Nucleus accumbens (tissue), 56 donors: ENCODE measurements around the gene SEMA6C.
"Not testable (repeated sequence)": the region's sequence is repeated elsewhere in the genome, so short reads cannot be mapped to it uniquely, and the experiment has no call there.

Source experiments
- DNase-seq, 56 donors: peaks; one replicate each; lab custom pipeline; 2025; lab: John Stamatoyannopoulos, UW

Gene SEMA6C, protein sequence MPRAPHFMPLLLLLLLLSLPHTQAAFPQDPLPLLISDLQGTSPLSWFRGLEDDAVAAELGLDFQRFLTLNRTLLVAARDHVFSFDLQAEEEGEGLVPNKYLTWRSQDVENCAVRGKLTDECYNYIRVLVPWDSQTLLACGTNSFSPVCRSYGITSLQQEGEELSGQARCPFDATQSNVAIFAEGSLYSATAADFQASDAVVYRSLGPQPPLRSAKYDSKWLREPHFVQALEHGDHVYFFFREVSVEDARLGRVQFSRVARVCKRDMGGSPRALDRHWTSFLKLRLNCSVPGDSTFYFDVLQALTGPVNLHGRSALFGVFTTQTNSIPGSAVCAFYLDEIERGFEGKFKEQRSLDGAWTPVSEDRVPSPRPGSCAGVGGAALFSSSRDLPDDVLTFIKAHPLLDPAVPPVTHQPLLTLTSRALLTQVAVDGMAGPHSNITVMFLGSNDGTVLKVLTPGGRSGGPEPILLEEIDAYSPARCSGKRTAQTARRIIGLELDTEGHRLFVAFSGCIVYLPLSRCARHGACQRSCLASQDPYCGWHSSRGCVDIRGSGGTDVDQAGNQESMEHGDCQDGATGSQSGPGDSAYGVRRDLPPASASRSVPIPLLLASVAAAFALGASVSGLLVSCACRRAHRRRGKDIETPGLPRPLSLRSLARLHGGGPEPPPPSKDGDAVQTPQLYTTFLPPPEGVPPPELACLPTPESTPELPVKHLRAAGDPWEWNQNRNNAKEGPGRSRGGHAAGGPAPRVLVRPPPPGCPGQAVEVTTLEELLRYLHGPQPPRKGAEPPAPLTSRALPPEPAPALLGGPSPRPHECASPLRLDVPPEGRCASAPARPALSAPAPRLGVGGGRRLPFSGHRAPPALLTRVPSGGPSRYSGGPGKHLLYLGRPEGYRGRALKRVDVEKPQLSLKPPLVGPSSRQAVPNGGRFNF

DNA sequence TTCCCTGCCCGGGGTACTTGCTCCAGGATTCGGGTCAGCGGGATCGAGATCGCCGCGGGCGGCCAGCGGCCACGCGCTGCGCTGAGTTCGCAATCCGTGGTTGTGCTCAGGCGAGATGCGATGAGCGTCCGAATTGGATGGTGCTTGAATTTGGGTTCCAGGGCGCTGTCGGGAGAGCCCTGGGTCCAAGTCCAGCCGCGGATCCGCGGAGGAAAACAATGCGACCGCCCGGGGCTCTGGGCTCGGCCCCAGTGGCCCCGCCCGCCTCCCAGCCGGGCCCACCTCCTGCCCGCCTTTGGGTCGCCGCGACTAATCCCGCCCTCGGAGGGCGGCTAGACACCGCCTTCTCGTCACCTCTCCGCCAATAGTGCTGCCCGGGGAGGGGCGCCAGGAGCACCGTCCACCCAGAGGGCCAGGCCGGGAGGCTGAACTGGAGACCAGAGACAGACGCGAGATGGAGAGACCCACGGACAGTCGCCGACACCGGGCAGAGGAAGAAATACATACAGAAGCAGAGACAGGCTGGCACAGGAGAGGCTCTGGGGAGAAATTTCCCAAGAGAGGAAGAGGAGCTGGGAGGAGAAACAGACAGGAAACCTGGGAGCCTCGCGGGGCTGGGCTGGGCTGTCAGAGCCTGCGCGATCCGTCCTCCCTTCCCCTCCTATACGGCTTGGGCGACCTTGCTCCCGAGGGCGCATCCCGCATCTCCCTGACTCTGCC lies at the start of gene SEMA6C:
SEMA6C (minus strand) TSS at position 220 of the 720 bp plus-strand sequence. CDS start 4,010 bp downstream, outside the sequence.
- peak; percentile 49 to 98 (median 93) for DNase-seq

DNA sequence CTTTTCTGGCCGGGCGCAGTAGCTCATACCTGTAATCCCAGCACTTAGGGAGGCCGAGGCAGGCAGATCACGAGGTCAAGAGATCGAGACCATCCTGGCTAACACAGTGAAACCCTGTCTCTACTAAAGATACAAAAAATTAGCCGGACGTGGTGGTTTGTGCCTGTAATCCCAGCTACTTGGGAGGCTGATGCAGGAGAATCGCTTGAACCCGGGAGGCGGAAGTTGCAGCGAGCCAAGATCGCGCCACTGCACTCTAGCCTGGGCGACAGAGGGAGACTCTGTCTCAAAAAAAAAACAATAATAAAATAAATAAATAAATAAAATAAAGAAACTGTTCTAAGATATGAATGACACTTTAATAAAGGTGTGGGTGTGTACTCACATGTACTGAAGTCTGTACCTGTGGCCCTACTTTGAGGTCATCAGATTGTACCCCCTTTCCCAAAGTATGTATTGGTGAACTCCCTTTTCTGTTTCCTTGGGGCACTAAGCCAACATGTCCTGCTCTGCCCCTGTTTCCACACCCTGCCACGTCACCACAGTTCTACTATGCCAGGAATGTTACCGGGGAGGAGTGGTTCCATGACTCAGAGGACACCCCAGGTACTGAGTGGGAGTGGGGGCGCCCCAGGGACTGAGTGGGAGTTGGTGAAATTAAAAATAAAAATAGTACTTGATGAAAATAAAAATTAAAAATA lies 48.6 kb upstream of the SEMA6C start:
- peak in 29 of 56 donors; percentile 1 to 59 (median 18) for DNase-seq

DNA sequence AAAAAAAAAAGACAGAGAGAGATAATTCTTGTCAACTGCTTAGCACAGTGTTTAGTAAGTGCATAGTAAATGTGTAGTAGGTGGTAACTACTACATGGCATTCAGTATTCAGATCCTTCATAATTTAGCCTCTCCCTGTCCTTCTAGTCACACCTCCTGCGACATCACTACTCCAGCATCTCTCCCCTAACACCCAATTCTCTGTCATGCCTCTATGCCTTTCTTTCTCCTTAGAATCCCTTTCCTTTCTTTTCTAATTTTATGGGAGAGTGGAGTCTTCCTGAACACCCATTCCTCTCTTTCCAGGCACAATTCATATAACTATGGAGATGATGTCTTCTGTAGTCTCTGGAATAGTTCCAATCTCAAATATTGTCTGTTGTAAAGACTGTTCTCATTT lies 47.4 kb upstream of the SEMA6C start:
- no peak for DNase-seq

DNA sequence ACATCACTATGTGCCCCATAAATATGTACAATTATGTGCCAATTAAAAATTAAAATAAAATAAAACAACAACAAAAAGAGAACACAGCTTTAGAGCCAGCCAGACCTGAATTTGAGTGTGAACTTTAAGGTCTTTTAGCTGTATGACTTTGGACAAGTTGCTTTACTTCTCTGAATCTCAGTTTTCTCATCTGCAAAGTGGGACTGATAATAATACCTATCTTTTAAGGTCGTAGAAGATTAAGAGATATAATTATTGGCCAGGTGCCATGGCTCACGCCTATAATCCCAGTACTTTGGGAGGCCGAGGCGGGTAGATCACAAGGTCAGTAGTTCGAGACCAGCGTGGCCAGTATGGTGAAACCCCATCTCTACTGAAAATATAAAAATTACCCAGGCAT lies 46.9 kb upstream of the SEMA6C start:
- no peak for DNase-seq

DNA sequence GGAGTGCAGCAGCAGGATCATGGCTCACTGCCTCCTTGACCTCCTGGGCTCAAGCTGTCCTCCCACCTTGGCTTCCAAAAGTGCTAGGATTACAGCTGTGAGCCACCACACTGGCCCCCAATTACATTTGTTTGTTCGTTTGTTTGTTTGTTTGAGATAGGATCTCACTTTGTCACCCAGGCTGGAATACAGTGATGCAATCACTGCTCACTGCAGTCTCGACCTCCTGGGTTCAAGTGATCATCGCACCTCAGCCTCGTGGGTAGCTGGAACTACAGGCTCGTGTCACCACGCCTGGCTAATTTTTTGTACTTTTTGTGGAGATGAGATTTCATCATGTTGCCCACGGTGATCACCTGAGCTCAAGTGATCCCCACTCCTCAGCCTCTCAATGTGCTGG lies 45.6 kb upstream of the SEMA6C start:
- no peak for DNase-seq

DNA sequence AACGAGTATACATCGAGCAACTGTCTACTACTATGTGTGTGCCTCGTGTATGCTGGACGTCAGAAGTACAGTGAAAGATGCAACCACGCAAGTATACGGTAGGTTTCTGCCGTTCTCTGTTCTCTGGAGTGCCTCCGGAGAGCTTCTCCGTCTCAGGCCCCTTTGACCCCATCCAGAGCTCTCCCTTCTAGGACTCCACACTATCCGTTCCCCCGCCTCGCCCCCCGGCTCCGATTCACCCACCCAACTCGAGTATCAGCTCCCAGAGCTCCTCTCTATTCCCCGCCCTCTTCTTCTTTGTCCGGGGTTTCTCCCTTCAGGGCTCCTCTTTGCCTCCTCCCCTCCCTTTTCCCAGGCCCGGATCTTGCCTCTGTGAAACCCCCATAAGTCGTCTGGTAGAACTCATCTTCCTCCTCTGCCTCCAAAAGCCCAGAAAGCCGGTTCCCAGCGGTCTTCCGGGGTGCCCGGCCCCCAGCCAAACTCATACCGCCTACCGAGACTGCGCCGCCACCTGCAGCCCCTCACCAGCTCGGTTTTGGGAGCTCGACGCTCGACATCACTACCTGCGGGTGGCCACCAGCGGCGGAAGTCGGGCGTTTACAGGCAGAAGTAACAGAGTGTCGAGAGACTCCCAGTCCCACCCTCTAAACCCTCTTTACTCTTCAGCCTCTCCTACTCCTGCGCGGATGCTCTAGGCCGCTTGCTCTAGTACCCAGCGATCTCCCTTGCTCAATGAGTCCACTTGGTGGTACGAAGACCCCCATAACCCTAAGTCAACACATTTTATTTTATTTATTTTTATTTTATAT lies 43.4 kb upstream of the SEMA6C start, which contains the start of gene VPS72:
VPS72 (minus strand) TSS at position 561 of the 809 bp plus-strand sequence; CDS start at position 485, 76 bp downstream.
- DNase-seq: peak; percentile 15 to 90 (median 73)

DNA sequence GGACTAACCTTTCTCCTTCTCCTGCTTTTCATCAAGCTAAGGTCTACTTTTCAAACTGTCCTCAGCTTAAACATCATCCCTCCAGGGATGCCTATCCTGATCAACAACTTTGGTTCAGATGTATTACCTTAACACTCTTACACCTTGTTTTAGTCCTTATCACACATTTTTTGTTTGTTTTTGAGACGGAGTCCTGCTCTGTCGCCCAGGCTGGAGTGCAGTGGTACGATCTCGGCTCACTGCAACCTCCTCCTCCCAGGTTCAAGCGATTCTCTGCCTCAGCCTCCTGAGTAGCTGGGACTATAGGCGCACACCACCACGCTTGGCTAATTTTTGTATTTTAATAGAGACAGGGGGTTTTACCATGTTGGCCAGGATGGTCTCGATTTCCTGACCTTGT lies 42.2 kb upstream of the SEMA6C start:
- DNase-seq: not testable (repeated sequence)

DNA sequence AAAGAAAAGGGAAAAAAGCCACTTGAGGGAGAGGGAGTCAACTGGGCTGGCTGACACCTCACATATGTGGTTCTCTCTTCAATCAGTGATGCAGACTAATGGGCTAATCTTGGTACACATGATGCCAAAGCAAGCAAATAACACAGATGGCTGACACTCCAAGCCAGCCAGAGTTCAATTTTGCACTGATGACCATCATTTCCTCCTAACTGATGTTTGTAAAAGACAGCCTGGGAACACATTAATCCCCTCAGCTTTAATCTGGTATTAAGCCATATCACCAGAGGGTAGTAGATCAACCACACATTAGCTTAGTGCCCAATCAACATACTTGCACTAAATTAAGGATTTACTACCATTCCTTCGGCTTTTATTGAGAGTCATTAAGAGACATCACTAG lies 40.8 kb upstream of the SEMA6C start:
- DNase-seq: no peak

DNA sequence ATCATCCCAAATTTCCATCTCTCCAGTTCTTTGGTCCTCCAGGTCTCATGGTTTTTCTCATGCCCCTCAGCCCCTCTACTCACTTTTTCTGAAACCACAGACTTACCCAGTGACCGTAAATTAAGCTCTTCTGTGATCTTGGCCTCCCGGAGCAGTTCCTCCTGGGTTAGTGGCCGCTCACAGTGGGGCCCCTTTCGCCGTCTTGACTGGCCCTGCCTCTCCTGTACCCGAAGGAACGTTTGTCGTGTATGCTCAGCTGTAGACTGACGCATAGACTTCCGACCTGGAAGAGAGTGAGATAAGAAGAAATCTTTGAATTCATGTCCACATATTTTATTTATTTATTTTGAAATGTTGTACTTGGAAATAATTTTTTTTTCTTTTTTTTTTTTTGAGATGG lies 37.8 kb upstream of the SEMA6C start:
- DNase-seq: no peak

DNA sequence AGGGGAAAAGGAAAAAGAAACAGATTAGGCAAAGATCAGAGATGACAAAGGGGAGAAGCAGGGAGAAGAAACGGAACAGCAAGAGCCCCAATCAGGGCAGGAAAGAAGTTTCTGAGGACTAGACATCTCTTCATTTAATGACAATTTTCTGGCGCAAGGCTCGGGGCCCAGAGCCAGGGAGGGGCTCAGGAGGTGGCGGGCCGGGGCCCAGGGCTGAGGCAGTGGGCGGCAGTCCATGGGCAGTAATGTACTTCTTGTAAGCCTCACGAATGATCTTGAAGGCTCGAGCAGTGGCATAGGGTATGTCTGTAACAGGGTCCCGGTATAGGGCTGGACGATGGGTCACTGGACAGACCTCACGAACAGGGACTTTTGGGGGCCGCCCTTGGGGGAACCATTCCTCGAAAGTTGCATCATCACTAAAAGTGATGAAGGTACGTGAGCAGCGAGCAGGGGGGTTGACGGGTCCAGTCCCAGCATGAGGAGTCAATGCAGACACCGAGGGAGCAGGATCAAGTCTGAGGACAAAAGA lies 30.1 kb upstream of the SEMA6C start:
- no peak for DNase-seq

DNA sequence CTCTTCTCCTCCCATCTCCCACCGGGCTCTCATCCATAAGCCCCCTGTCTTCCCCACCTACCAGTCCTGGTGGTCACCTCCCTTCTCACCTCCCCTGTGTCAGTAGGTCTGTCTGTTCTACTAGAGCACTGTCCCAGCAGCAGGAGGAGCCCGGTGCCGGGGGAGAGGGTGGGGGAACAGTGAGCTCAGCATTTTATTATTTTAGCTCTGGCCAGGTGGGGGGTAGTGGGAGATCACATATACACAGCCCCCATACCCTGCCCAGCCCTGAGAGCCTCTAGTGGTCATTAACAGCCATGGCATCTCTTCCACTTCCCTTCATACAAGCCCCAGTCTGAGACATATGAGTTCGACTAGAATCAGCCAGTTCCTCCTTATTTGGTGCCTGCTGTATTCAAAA lies 29.4 kb upstream of the SEMA6C start, which contains the start of gene TMOD4:
TMOD4 (minus strand) TSS at position 119 of the 400 bp plus-strand sequence. CDS start 1,106 bp downstream, outside the sequence.
- no peak for DNase-seq

DNA sequence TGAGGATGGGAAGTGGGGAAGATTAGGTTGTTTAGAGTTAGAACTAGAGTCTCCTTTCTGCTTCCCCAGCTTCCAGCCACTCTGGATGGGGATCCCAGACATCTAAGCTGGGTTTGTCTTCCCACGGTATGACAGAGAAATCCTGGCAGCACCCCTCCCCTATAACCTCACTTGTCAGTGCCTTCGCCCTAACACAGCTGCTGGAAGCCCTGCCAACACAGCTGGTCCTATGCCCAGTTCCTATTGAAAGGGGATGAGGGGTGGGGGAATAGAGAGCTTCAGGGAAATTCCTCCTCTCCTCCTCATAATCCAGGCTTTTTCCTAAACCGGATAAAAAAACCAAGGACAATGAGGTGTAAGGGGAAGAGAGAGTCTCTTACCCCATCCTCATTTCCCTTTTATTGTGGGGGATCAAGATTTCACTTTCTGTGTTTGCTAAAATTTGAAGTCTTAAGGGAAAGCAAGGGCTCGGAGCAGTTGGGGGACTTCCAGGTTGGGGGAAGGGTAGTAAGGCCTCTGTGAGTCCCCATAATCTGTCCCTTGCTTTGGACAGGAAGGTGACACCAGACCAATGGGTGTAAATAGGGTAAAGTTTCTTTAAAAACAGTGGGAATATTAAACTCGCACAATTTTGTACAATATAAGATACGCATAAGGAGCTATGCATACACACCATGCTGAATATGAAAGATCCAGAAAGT lies 28.8 kb upstream of the SEMA6C start:
- DNase-seq: peak in 52 of 56 donors; percentile 11 to 88 (median 66)

DNA sequence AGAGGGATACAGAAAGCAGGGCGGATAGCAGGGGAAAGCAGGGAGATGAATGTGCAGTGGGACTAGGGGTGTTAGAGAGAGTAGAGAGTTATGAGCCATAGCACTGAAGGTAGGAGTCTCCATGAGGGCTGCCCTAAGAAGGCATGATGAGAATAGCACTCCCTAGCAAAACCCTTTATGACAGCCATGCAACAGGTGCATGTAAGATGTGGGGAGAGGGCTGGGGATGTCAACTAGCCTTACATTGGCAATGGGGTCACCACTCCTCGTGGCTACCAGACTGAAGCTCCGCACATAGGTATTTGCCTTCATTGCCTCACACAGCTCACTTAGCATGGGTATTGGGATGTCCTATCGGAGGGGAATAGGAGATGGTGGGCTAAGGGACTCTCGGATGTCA lies 24.8 kb upstream of the SEMA6C start:
- no peak for DNase-seq

DNA sequence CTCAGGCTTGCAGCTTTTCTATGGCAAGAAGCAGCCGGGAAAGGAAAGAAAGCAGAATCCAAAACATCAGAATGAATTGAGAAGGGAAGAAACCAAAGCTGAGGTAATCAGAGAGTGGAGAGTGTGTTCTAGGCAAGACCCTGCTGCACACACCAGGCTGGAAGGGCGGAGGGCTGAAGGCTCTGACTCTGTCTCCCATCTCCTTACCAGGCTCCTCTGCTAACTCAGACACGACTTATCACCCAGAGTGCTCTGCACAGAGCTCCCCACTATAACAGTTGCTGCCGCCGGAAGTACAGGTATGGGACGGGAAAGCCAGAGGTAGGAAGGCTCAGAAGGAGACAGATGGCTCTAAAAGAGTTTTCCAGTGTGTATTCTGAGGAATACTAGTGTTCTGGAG lies 20.7 kb upstream of the SEMA6C start:
- DNase-seq: no peak

DNA sequence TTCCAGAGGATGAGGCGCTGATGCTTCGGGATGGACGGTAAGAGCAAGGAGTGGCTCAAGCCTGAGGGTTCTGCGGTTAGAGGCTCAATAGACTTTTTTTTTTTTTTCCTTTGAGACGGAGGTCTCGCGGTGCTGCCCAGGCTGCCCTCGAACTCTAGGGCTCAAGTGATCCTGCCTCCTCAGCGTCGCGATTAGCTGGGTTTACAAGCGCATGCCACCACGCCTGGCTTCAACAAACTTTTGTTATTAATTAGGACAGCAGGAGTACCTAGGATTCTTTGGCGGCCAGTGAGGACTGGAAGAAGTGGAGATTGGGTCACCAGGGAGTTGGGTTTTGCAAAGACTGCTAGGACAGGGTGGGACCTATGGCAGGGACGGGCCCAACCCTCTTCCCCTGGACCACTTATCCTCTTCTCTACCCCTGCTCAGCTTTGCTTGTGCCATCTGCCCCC lies 20.1 kb upstream of the SEMA6C start:
- no peak for DNase-seq

DNA sequence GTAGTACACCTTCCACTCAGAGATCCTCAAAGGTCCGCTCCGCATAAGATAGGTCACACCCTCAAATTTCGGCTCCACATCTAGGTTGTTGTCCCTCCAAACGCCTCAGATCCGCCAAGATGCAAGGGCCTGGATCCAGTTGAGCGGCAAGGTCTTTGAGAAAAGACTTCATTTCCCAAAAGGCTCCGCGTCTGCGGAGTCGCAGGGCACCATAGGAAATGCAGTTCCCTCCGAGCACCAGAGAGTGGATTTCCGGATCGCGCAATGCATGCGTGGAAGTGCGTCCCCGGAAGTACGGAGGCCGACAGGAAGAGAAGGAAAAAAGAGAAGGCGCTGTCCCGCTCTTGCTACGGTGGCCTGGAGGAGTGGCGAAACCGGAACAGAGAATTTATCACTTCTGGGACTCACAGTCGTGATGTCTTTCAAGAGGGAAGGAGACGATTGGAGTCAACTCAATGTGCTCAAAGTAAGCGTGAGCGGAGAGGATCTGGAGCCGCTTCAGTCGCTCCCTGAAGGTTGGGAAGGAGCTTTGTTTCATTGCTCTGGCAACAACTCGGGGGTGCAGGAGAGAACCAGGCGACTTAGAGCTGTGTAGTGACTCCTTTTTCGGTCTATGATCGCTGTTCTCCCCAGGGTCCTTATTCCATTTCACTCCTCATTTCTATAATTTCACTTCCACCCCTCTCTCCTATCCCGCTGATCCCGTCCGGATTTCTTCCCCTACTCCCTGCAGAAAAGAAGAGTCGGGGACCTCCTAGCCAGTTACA lies 19.5 kb upstream of the SEMA6C start, which contains the start of the genes LYSMD1 and SCNM1:
LYSMD1 (minus strand) TSS at position 165 of the 767 bp plus-strand sequence. CDS start 644 bp downstream, outside the sequence.
SCNM1 (plus strand) TSS at position 407 of the 767 bp plus-strand sequence; CDS start at position 416, 9 bp downstream.
- peak; percentile 71 to 99 (median 96) for DNase-seq

DNA sequence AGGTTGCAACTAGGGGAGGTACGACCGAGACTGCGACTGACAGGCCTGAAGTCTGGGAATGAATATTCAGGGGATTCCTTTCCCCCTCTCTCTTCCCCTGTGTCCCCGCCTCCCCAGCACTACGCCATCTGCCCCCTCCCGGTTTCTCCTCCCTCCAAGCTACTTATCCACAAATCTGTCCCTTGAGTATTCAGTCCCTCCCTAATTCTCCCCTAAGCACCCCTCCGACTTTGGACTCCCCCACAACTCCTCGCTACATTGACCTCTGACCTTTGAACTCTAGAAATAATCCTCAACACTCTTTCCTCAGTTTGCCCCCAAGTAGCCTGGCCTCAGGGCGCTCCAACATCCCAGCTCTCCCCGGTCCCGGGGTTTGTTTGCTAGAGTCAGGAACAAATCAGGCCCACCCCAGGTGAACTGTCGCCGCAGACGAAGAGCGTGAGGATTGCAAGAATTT lies 18.9 kb upstream of the SEMA6C start:
- peak in 45 of 56 donors; percentile 24 to 81 (median 60) for DNase-seq
